IgD-negative memory B cell (primary cell): Measurements from ENCODE around the gene NDUFA8. TPM values are rescaled to one million over a fixed set of nuclear protein-coding genes. Genes with fewer than 3 reads are reported as not detected.
A peak's percentile ranks its signal among the peaks of the same experiment; 100 is the strongest.

ENCODE experiments used
- H3K27ac Mint-ChIP-seq, 3 donors: one replicate each; pipeline ENCODE4 v1.8.0; 2020 to 2022; ENCODE audit warnings: mild to moderate bottlenecking in 3 of 3, mixed read lengths in 3 of 3, moderate library complexity in 1 of 3
- H3K27me3 Mint-ChIP-seq: one replicate; pipeline ENCODE4 v1.8.0; 2021; ENCODE audit warnings: mixed read lengths
- H3K36me3 Mint-ChIP-seq: one replicate; pipeline ENCODE4 v1.8.0; 2020; ENCODE audit warnings: mild to moderate bottlenecking, mixed read lengths
- H3K4me1 Mint-ChIP-seq, 3 donors: one replicate each; pipeline ENCODE4 v1.8.0; 2020 to 2022; ENCODE audit warnings: mixed read lengths in 3 of 3, mild to moderate bottlenecking in 1 of 3
- H3K4me3 Mint-ChIP-seq, 4 donors: one replicate each; pipeline ENCODE4 v1.8.0; 2020 to 2022; ENCODE audit warnings: mild to moderate bottlenecking in 4 of 4, mixed read lengths in 4 of 4, moderate library complexity in 3 of 4
- H3K9me3 Mint-ChIP-seq, 3 donors: one replicate each; pipeline ENCODE4 v1.8.0; 2020 to 2021; ENCODE audit warnings: mixed read lengths in 3 of 3, mild to moderate bottlenecking in 1 of 3
- polyA plus RNA-seq: library from polyadenylated mRNA; unstranded; fragments of 300-500 nt; fragmentation: Illumina TruSeq; gene quantifications from one replicate; pipeline ENCODE4 v1.2.3, GENCODE V29; 2021

The NDUFA8 gene
- polyA plus RNA-seq, 1 donor from 2014 or later = 73.0 TPM

DNA sequence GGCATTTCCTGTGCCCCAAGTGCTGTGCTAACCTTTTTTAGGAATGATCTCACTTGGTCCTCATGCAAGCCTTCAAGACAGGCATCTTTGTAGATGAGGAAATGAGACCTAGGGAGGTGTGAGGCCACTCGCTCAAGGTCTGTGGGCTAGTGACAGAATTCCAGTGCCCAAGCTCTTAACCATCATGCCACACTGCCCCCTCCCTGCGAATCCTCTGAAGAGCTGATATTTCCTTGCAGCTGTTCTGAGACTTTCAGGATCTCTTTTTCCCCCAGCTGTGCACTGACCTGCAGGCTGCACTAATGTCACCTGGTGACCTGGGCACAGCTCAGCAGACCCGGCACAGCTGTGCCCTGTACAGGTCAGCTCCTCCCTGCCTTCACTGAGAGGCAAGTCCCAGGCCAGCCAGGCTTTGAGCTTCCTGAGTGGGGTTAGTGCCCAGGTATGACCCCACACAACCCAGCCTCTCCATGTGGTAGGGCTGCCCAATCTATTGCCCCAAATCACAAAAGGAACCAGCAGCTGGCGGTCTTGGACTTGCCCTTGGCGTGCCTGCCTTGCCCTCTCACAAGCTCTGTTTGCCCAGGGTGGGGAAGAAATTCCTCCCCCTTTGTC lies 32.8 kb upstream of the NDUFA8 start:
- Mint-ChIP-seq H3K9me3 (no peaks in the 10 kb centered on the region), H3K36me3 (no peaks in the 10 kb centered on the region), H3K27ac (no peak overlapping the region), H3K27me3 (peaks cover 5% of the 10 kb centered on the region), H3K4me3 (no peak overlapping the region), H3K4me1 (peaks cover 0 to 4% (median 0%) of the 10 kb centered on the region in 3 donors)

- Mint-ChIP-seq H3K4me3 (no peak overlapping the region), H3K4me1 (peaks cover 0 to 4% (median 0%) of the 10 kb centered on the region in 3 donors)
Observed at GRCh38 chr9:122191584-122191983, 32.0 kb upstream of the NDUFA8 start.

GRCh38 chr9:122190597-122191381 lies 31.2 kb upstream of the NDUFA8 start:
- peaks cover 1% of the 10 kb centered on the region for H3K36me3 Mint-ChIP-seq
- peaks cover 0 to 4% (median 0%) of the 10 kb centered on the region in 3 donors for H3K4me1 Mint-ChIP-seq
- H3K4me3 Mint-ChIP-seq = no peak overlapping the region
- no peaks in the 10 kb centered on the region for H3K9me3 Mint-ChIP-seq
- H3K27me3 Mint-ChIP-seq = peaks cover 5% of the 10 kb centered on the region
- H3K27ac Mint-ChIP-seq = no peak overlapping the region

More at GRCh38 chr9:122191584-122191983, 32.0 kb upstream of the NDUFA8 start:
- Mint-ChIP-seq H3K27me3 (peaks cover 5% of the 10 kb centered on the region), H3K36me3 (no peaks in the 10 kb centered on the region), H3K9me3 (no peaks in the 10 kb centered on the region), H3K27ac (no peak overlapping the region)

GRCh38 chr9:122188369-122188768 lies 28.8 kb upstream of the NDUFA8 start:
- peaks cover 1% of the 10 kb centered on the region for H3K36me3 Mint-ChIP-seq
- no peaks in the 10 kb centered on the region for H3K4me1 Mint-ChIP-seq
- H3K27ac Mint-ChIP-seq = no peak overlapping the region
- peaks cover 5% of the 10 kb centered on the region for H3K27me3 Mint-ChIP-seq
- no peaks in the 10 kb centered on the region for H3K9me3 Mint-ChIP-seq
- H3K4me3 Mint-ChIP-seq = no peak overlapping the region

DNA sequence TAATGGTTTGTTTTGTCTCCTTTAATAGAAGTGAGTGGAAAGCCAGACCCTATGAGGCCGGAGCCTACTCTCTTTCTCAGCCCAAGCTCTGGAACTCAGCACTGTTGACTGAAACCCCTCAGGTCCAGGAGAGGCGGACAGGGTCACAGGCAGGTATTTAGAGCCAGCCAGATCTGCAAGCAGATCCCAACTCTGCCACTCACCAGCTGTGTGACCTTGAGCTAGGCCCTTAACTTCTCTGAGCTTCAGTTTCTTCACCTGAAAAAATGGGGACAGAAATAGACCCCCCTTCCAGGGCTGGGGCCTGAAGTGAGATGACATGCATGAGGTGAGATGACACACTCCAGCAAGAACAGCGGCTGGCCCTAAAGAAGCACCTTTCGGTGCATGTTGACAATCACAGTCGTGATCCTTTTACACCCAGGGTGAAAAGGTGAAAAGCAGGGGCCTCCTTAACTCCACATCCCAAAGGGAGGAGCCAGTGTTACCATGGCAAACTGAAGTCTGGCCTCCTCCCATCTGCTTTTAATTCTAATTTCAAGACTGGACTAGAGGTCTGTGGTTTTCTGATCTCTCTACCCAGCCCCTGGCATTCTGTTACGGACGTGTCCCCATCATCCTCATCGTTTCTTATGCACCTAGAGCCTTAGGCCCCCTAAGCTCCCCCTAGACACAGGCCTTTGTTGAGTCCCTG lies 27.3 kb upstream of the NDUFA8 start:
- Mint-ChIP-seq H3K36me3 (peaks cover 1% of the 10 kb centered on the region), H3K27me3 (peaks cover 6% of the 10 kb centered on the region), H3K27ac (no peak overlapping the region), H3K4me1 (no peaks in the 10 kb centered on the region), H3K9me3 (no peaks in the 10 kb centered on the region), H3K4me3 (no peak overlapping the region)

DNA sequence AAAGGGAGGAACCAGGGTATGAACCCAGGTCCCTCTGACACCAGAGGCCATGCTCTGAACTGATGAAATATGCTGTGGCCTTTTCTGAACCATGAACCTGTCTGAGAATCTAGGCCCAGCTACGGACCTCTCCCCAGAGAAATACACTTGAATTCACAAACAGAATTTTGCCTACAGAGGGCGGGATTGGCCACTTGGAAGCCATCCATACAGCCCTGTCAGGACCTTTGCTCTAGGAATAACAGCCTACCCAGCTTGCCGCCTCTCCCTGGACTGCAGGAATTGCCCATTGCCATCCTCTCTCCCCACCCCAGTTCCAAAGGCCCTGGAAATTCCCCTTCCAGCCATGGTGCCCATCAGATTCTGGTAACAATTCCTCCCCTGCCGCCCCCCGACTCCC lies 26.7 kb upstream of the NDUFA8 start:
- peaks cover 1% of the 10 kb centered on the region for H3K36me3 Mint-ChIP-seq
- peaks cover 6% of the 10 kb centered on the region for H3K27me3 Mint-ChIP-seq
- H3K4me3 Mint-ChIP-seq = no peak overlapping the region
- H3K27ac Mint-ChIP-seq = no peak overlapping the region
- H3K9me3 Mint-ChIP-seq = no peaks in the 10 kb centered on the region
- H3K4me1 Mint-ChIP-seq = no peaks in the 10 kb centered on the region

DNA sequence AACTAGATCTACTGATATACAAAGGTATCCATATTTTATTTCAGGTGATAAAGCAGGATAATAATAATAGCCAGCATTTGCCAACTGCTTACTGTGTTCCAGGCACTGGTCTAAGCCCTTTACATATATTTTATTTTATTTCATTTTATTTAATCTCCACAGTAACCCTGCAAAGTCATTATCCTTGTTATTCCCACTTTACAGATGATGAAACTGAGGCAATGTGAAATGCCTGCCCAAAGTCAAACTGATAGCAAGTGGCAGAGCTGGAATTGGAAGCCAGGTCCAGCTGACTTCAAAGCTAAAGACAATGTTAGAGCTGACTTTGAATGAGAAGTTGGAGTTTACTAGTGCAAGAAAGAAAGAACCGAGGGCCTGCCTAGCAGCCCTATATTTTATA lies 25.0 kb upstream of the NDUFA8 start:
- Mint-ChIP-seq H3K9me3 (no peaks in the 10 kb centered on the region), H3K36me3 (peaks cover 1% of the 10 kb centered on the region), H3K4me1 (no peaks in the 10 kb centered on the region), H3K27ac (no peak overlapping the region), H3K27me3 (peaks cover 11% of the 10 kb centered on the region), H3K4me3 (no peak overlapping the region)

DNA sequence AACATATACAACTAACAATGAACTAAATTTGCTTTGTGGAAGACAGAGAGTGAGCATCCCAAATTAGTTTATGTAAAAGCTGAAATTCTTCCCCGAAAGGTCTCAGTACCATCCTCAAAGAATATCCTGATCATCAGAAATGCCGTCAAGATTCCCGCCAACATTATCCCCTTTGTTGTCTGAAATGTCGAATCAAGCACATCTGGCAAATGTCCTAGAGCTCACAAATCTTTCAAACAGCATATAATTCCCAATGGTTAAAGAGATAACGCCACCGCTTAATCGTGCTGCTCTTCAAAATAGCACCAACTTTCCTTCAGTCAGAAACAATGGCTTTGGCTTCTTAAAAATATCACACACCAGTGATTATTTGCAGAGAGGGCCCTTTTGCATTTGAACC lies 23.9 kb upstream of the NDUFA8 start:
- no peak overlapping the region for H3K27ac Mint-ChIP-seq
- peaks cover 1% of the 10 kb centered on the region for H3K36me3 Mint-ChIP-seq
- H3K9me3 Mint-ChIP-seq = no peaks in the 10 kb centered on the region
- H3K4me1 Mint-ChIP-seq = no peaks in the 10 kb centered on the region
- no peak overlapping the region for H3K4me3 Mint-ChIP-seq
- peaks cover 17% of the 10 kb centered on the region for H3K27me3 Mint-ChIP-seq

- Mint-ChIP-seq H3K4me3 (no peak overlapping the region), H3K27ac (no peak overlapping the region), H3K9me3 (no peaks in the 10 kb centered on the region), H3K27me3 (peaks cover 23% of the 10 kb centered on the region), H3K36me3 (no peaks in the 10 kb centered on the region), H3K4me1 (peaks cover 0 to 2% (median 0%) of the 10 kb centered on the region in 3 donors)
Observed at GRCh38 chr9:122180633-122181032, 21.1 kb upstream of the NDUFA8 start.

DNA sequence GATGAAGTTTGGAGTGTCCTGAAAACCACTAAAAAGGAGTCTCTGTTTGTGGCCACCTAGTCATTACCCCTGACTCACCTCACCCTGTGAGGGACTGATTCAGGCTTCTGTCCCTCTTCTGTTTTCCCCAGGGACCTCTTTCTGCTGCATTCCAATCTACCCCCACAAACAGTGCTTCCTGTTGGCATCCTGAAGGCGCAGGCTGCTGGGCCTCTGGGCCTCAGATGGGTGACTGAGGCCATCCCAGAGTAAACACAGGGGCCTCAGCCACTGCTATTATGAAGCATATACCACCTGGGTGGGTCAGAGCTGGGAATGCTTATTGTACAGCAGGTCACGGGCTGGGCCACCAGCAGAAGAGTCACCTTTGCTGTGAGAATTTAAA lies 20.1 kb upstream of the NDUFA8 start:
- Mint-ChIP-seq H3K27ac (no peak overlapping the region), H3K4me3 (no peak overlapping the region), H3K36me3 (no peaks in the 10 kb centered on the region), H3K27me3 (peaks cover 25% of the 10 kb centered on the region), H3K4me1 (peaks cover 0 to 2% (median 0%) of the 10 kb centered on the region in 3 donors), H3K9me3 (no peaks in the 10 kb centered on the region)

GRCh38 chr9:122179054-122179689 lies 19.6 kb upstream of the NDUFA8 start:
- H3K4me1 Mint-ChIP-seq = peaks cover 0 to 2% (median 0%) of the 10 kb centered on the region in 3 donors
- peaks cover 25% of the 10 kb centered on the region for H3K27me3 Mint-ChIP-seq
- no peak overlapping the region for H3K27ac Mint-ChIP-seq
- no peaks in the 10 kb centered on the region for H3K36me3 Mint-ChIP-seq
- no peaks in the 10 kb centered on the region for H3K9me3 Mint-ChIP-seq
- no peak overlapping the region for H3K4me3 Mint-ChIP-seq

- Mint-ChIP-seq H3K27ac (no peak overlapping the region), H3K4me3 (no peak overlapping the region), H3K36me3 (no peaks in the 10 kb centered on the region), H3K9me3 (peaks cover 0 to 2% (median 0%) of the 10 kb centered on the region in 3 donors), H3K4me1 (peaks cover 0 to 2% (median 0%) of the 10 kb centered on the region in 3 donors), H3K27me3 (peaks cover 31% of the 10 kb centered on the region)
Observed at GRCh38 chr9:122176916-122177315, 17.3 kb upstream of the NDUFA8 start.

DNA sequence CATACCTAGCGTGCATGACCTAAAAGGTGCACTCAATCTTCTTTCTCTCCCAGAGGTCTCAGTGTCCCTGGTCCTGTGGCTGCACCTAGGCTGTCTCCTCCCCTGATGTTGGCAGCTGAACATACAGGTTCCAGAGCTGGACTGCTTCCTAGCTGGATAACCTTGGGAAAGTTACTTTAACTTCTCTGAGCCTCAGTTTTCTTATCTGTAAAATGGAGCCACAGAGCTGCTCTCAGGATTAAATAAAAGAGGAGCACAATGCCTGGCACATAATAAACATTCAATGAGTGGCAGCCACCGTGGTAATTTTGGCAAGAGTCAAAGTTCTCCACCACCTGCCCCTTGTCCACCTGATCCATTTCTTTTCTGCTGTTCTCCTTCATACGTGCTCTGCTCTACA lies 14.1 kb upstream of the NDUFA8 start:
- no peak overlapping the region for H3K4me3 Mint-ChIP-seq
- H3K27me3 Mint-ChIP-seq = peaks cover 30% of the 10 kb centered on the region
- H3K4me1 Mint-ChIP-seq = peaks cover 0 to 2% (median 0%) of the 10 kb centered on the region in 3 donors
- H3K36me3 Mint-ChIP-seq = peaks cover 6% of the 10 kb centered on the region
- peaks cover 0 to 2% (median 0%) of the 10 kb centered on the region in 3 donors for H3K9me3 Mint-ChIP-seq
- no peak overlapping the region for H3K27ac Mint-ChIP-seq

DNA sequence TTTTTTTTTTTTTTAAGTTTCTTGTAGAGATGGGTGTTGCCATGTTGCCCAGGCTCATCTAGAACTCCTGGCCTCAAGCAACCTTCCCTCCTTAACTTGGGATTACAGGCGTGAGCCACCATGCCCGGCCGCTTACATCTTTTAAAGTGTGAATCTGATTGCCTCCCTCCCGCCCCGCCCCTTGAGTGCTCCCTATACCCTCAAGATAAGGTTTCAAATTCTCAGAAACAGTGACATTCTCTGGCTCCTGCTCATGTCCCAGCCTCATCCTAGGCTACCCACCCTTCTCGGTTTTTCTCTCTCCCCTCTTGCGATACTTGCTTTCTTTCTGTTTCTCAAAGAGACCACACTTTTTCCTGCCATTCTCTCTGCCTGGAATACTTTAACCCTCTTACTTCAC lies 12.6 kb upstream of the NDUFA8 start:
- peaks cover 0 to 2% (median 0%) of the 10 kb centered on the region in 3 donors for H3K9me3 Mint-ChIP-seq
- peaks cover 6% of the 10 kb centered on the region for H3K36me3 Mint-ChIP-seq
- H3K27me3 Mint-ChIP-seq = peaks cover 34% of the 10 kb centered on the region
- peaks cover 0 to 2% (median 0%) of the 10 kb centered on the region in 3 donors for H3K4me1 Mint-ChIP-seq
- no peak overlapping the region for H3K27ac Mint-ChIP-seq
- H3K4me3 Mint-ChIP-seq = peak overlapping the region in 1 of 4 donors; percentile 55

- Mint-ChIP-seq H3K27ac (no peak overlapping the region), H3K9me3 (peaks cover 0 to 2% (median 0%) of the 10 kb centered on the region in 3 donors), H3K4me3 (no peak overlapping the region), H3K27me3 (peaks cover 35% of the 10 kb centered on the region), H3K4me1 (no peaks in the 10 kb centered on the region), H3K36me3 (peaks cover 6% of the 10 kb centered on the region)
Observed at GRCh38 chr9:122168356-122168755, 8.8 kb upstream of the NDUFA8 start.
